HG02973 (cell line): ENCODE measurements around the gene APOL3.
"Not testable (repeated sequence)": the region's sequence is repeated elsewhere in the genome, so short reads cannot be mapped to it uniquely, and the experiment has no call there.

Source experiments
- ATAC-seq: cut with Tn5 transposase; IDR thresholded peaks from one replicate; pipeline ENCODE4 v1.9.1; 2021; ENCODE audit warnings: moderate library complexity; ENCODE audit not compliant: unreplicated experiment

Gene APOL3

DNA sequence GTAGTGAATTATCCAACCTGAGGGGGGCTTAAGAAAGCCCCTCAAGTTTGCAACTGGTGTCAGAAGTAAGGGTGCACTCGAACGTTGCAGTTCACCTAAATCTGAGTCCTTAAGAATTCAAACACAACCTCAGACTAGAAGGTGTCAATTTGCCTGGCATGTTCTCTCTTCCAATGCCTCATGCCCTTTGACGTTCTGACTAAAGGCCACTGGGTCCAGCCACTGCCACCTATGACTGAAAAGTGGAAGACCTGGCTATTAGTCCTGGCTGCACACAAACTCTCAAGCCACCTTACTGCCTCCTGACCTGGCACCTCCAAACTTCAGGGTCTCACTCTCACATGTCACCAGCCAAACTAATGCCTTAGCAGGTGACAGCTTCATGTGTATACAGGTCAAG lies 33.0 kb upstream of the APOL3 start:
- ATAC-seq, result no peak

DNA sequence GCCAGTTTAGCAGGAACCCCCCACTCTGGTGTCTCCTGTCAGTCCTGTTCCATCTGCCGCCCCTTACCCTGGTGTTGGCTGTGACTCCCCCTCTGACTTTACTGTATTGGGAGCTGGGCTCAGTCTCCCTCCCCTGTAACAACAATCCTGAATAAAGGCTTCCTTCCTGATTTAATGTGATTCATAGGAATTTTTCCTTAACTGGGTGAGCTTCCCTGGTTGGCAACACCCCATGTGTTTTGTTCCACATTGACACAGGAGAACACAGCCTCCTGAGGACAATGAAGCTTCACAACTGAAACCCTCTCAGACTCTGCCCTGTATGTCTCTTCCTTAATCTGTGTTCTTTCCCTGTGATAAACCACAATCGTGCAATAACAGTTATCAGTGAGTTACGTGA lies 32.6 kb upstream of the APOL3 start:
- ATAC-seq, result no peak

DNA sequence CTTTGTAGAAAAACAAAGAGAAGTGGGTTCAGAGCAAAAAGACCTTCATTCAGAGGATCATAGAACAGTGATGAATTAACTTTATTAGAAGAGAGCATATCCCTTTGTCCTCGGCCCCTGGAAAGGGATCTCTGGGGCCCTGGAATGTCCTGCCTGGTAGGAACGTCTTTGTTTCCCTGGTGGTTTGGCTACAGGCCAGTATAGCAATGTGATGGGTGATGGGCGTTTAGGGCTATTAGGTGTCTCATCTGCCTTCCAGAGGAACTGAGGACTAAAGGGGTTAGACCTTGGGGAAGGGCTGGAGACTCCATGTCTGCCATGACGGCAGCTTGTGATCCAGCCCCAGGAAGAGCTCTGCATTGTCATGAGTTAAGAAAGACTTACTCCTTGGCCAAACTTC lies 32.0 kb upstream of the APOL3 start:
- ATAC-seq, result no peak

DNA sequence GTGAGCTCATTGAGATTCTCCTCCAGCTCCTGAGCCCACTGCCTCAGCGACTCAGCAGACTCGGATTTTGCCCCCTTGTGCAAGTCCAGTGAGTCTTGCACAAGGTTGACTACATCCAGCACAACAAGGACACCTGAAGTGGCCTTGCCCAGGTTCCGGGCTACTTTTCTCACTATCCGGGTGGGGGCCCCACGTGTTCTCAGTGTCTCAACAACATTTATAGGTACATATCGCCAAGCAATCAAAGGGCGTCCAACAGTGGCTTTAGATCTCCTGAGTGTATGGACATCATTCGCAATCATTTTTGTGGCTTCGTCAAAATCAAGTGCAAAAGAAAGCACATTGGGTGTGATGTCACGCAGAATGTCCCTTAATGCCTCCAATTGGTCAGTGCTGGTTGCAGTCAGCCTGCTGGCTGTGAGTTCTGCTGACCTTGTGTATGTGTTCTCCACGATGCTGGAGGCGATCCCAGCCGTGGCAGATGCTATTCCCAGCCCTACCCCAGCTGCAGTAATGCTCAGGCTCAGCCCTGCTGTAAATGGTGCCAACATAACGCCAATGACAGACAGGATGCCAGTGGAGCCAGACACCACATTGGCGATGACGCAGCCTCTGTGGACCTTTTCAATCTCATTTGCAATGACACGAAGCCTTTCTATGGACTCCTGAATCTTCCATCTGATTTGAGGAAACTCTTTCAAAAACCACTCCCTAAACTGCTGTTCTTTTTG lies 30.7 kb upstream of the APOL3 start:
- no peak for ATAC-seq

DNA sequence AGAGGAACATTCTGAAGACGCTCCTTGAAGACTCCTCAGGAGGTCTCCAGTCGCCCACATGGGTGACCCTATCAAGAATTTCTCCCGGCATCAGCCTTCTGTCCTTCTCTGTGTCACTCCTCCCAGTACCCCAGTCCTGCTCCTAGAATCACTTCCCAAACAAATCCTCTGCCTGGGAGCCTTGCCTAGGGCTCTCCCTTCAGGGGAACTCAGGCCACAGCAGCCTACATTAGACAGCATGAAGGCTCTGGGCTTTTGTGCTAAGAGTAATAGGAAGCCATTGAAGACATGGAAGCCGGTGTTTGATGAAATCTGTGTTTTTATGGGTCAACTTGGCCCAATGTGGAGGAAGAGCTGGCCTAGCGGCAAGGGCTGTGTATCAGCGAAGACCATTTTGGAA lies 27.3 kb upstream of the APOL3 start:
- not testable (repeated sequence) for ATAC-seq

DNA sequence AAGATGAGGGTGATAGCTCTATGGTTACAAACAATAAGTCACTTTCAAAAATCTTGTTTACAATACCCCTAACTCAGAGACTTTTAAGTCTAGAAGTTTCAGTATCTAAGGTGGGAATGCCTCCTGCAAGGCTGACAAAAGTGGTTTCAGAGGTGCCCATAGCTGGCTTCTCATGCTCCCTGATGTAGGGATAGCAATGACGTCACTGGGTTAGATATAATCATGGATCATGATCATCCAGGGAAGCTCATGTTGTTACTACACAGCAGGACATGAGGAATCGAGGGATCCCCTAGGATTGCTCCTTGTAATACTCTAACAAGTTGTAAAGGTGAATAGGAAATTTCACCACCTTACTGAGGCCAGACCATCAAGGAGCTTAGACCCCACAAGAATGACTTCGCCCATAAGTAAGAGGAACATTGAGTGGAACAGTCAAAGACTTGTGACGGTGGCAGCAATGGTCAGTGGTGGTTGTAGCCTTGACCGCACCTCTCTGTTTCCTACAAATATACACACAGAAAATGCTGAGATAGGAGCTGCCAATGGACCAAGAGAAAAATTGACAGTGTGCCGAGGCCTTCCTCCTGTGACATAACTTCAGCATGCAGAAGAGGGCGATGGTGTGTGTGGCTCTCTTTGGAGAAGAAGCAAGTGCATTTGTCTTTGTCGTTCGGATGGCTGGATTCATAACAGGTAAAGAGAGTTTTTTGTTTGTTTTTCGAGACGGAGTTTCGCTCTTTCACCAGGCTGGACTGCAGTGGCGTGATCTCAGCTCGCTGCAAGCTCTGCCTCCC lies 25.5 kb upstream of the APOL3 start:
- ATAC-seq, result no peak

DNA sequence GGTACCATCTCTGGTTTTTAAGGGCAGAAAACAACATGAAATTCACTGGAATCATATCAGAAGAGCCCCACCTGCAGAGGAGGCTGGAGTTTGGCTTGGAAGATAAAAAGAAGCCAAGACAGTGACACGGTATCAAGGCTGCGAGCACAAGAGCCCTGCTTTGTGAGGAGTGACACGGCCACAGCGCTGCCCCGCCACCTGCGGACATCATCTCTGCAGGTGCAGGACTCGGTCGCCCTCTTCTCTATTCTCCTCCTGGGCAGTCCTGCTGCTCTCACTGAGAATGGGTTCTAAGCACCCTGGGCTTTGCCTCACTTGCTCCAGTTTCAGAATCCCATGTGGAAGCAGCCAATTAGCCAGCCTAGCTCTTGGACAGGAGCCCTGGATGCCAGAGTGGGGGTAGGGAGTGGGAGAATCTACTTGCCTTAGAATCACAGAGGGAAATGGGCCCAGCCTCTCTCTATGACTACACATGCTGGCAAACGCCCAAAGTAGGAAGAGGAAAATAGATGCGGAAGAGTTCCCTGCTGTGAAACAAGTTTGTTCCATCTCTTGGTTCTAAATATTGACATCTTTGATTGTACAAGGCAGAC lies 24.0 kb upstream of the APOL3 start:
- no peak for ATAC-seq

DNA sequence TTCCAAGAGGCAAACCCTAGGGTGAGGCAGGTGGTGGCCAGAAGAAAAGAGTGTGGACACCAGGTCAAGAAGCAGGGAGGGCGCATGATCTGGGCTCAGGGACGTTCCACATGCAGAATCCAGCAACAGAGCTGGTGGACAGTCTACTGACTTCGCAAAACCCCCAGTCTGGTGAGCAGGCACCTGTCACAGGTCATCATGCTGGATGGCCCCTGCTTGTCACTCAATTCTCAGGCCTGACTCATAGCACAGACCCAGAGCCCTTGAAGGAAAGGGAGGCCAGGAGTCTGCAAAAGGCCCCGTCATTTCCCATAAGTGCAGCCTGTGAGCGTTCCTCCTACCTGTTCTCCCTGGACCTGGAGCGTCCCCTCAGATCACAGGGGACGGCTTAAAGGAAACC lies 22.9 kb upstream of the APOL3 start:
- ATAC-seq, result no peak

DNA sequence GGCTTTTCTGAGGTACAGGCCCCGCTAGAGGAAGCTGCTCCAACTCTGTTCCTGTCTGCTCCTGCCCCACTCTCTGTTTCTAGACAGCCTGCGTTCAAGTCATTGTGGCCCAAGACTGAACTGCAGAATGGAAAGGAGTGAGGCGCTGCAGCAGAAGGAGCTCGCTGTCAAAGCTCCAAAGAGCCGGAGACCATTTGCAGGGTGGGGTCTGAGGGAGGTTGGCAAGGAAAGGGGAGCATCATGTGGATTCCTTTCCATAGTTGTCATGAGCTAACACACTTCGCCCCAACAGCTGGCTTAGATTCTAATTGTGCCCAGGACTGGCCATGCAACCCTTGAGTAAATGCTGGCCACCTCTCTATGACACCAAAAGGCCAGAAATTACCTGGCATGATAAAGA lies 22.3 kb upstream of the APOL3 start:
- ATAC-seq, result no peak

DNA sequence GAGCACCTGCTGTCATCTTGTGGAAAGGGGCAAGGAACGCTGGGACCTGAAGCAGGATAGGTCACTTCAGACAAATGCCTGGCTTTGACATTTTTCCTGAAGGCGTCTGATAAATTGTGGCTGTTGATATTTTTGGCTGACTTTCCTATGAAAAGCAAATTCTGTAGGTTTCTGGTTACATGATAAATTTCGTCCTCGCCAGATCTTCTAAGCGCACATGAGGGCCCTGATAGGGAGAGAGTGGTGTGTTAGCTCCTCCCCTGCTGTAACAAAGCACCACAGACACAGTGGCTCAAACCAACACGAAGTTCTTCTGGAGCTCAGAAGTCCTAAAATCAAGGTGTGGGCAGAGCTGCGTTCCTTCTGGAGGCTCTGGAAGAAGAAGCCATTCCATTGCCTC lies 21.5 kb upstream of the APOL3 start:
- ATAC-seq, result no peak

DNA sequence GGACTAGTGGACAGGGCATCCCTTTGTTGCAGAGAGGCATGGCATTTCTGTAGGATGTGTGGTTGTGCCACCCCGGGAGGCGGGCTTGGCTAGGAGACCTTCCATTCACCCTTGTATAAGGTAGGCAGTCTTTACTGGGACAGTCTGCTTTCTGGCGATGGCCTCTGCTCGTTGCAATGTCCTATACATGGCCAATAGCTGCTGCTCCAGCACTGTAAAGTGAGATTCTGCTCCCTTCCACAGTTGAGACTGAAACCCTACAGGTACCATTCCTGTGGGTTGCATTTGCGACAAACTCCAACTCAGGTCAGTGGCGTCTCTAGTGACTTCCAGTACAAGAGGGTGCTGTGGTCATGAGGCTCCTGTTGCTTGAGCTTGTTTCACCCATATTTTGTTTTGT lies 20.4 kb upstream of the APOL3 start:
- no peak for ATAC-seq

DNA sequence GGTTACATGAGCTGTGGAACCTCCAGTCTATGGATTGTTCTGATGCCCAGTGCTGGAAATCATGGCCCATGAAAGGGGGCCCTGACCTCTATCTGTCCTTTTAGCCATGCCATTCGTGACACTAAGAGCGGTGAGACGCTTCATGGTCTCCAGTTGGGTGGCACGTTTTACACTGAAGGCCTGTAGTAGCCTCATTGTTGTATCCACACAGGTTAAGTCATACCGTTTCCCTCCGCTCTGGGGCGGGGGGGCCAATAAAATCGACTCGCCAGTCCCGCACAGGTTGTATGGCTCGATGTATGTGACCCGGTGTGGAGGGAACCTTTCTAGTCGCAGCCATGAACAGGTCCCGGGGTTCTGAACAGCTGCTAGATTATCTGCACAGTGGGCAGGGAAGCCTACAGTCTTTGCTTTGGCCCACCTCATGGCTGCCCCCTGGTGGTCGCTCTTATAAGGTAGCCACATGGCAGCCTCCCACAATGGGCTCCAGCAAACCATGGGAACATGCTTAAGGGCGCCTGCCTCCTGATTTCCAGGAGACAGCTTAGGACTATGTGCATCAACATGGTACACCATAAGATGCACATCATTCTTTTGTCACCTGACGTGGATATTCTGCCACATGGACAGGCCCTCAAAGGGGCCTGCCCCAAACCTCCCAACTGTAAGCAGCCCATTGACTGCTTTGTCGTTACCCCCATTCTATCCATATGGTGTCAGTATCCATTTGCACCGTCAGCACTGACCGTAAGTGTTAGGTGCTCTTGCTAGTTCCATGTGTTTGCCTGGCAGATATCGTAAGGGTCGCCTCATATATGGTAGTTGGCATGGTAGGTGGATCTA lies 19.7 kb upstream of the APOL3 start:
- no peak for ATAC-seq

DNA sequence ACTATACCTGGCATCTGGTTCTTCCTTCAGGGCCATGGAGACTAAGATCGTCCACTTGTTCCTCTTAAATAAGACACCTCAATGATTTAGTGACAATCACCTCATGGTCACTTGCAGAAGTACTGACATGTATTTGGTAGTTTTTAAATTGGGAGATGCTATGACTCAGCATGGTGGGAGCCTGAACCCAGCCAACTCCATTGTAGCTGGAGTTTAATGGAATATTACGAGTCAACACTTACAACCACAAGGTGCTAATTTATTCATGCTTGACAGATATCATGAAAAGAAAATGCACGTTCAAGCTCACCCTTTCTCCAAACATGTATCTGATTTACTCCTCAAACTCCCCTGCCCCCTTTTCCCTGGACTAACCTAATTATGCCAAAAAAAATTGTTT lies 16.6 kb upstream of the APOL3 start:
- no peak for ATAC-seq

DNA sequence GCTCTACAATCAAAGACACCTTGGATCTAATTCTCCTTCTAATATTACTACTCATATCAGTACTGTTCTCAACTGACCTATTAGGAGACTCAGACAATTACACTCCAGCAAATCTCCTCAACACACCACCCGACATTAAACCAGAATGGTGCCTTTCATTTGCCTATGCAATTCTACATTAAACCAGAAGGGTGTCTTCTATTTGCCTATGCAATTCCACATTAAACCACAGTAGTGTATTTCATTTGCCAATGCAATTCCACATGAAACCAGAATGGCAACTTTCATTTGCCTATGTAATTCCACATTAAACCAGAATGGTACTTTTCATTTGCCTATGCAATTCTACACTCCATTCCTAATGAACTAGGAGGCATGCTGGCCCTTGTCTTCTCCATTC lies 15.3 kb upstream of the APOL3 start:
- no peak for ATAC-seq

DNA sequence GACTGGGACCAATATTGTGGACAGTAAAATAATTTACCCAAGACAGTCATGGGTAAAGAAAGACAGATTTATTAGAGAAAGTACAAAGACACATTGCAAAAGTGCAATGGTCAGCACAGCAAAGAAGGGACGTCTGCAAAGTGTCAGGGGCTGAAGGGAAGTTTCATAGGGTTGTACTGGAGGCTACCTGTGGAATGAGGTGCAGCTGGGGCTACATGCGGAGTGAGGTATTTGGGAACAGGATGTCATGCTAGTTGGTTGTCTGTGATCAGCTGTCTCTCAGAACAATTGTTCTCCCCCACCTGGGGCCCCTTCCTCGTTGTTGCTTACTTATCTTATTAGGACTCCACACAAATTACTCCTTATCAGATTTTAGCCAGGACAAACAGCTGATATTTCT lies 11.4 kb upstream of the APOL3 start:
- no peak for ATAC-seq

DNA sequence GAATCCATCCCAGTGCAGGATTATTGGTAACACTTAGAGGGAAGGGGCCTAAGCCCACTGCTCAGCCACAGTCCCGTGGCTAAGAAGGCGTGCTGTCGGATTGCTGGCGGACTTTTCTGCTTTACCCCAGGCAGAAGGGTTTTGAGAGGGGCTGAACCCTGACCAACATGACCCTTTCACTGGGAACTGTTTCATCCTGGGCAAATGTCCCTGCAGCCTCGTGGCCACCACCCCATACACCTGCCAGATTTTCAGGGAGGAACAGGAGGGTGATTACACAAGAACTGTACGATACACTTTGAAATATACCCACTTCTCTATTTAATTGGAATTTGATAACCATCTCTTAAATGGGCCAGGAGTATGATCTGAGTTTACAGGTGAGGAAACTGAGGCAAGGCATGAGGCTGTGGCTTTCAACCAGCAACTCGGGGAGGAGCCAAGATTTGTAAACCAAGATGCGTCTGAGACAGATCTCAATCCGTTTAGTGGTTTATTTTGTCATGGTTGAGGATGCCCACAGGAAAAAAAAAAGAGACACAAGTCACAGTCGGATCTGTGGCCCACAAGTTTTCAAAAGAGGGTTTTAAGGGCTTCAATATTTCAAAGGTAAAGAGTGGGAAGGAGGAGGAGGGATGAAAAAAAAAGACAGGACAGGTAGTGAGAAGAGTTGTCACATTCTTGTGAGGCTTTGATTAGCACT lies 6.1 kb upstream of the APOL3 start:
- no peak for ATAC-seq

DNA sequence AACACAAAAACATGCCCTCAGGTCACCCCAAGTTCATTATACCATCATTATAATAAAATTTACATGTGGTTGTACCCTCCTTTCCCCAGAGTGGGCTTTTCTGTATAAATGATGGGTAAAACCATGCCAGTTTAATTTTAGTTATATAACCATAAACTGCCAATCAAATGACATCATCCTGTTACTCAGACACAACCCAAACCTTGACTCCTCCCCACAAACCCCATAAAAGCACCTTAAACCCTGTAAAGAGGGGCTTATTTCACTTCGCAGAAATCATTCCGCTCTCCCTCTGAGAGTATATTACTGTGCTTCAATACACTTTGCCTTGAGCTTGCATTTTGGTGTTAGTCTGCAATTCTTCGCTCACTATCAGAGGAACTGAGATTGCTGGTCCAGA lies 5.5 kb upstream of the APOL3 start:
- no peak for ATAC-seq

DNA sequence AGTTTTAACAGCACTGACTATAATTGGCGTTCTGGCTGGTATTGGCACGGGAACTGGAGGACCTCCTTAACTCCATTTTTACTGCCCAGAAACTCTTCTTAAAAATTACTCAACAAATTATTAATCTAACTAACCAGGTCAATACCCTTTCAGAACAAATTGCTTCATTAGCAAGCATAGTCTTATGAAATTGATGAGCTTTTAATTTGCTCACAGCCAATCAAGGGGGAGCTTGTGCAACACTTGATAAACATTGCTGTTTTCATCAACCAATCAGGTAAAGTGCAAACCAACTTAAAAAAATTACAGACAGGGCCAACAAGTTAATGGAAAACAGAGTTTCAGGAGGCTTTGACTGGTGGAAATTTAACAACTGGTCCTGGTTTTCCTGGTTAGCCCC lies 4.6 kb upstream of the APOL3 start:
- ATAC-seq, result no peak

DNA sequence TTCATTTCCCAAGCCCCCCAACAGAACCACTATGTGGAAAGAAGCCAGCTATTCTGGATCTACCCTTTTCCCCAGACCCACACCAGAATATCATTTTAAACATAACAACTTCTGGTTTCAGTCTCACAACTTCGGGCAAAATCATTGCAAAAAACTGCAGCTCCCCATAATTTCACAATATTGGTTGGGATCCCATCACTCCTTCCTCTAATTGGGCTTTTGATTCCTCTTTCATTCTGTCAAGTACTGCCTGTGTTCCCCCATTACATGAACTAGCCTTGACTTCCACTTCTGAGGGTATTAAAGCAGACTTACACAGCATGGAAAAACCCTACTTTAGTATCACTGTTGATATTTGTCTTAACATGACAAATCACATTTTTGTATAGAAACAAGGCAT lies 4.1 kb upstream of the APOL3 start:
- ATAC-seq, result no peak

DNA sequence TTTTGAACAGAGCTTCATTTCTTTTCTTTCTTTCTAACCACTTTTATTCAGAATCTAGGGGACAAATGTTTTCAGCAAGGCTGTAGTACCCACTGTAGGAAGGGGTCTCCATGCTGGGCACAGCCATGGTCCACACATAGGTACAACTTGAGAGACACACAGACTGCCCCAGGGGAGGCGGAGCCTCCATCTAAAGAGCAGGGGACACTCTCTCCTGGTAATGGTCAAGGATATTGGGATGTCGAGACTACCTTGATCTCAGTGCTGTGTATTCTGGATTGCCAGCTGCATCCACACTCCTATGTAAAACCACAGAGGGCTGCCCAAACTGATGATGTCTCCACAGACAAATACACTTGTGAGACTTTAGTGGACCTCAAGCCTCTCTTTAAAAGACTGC lies 2.9 kb upstream of the APOL3 start:
- ATAC-seq, result no peak
